ENCODE measurements around the gene NLN. TPM values are rescaled to one million over a fixed set of nuclear protein-coding genes. Genes with fewer than 3 reads are reported as not detected.

Gene NLN
- total RNA-seq, 1 experiment from 2014 or later = 34.8 TPM

DNA sequence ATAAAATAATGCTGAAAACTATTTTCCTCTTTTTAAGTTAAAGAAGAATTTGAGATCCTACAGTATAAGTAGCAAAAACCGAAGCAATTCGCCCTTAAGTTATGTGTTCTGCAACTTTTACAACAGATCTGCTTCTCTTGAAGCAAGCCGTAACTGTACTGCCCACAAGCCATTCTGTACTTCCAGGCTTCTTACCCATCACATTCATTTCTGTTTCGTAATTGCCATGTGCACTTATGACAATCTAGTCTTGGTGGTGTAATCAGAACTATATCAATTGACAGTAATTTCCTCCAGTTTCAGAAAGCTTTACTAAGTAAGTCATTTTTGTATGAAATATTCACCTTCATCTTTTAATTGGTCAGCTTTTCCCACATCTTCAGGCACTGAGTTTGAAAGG, 13.9 kb upstream of the NLN start:
- H3K4me3 Mint-ChIP-seq (ENCODE audit: unreplicated experiment) = no peak overlapping the region
- BruUV-seq (replicated peaks) = no TSS peak
- TF ChIP-seq, protein P1, sequence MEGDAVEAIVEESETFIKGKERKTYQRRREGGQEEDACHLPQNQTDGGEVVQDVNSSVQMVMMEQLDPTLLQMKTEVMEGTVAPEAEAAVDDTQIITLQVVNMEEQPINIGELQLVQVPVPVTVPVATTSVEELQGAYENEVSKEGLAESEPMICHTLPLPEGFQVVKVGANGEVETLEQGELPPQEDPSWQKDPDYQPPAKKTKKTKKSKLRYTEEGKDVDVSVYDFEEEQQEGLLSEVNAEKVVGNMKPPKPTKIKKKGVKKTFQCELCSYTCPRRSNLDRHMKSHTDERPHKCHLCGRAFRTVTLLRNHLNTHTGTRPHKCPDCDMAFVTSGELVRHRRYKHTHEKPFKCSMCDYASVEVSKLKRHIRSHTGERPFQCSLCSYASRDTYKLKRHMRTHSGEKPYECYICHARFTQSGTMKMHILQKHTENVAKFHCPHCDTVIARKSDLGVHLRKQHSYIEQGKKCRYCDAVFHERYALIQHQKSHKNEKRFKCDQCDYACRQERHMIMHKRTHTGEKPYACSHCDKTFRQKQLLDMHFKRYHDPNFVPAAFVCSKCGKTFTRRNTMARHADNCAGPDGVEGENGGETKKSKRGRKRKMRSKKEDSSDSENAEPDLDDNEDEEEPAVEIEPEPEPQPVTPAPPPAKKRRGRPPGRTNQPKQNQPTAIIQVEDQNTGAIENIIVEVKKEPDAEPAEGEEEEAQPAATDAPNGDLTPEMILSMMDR (IDR thresholded peaks at IDR 0.05; ENCODE audit: insufficient read depth in 1 of 2, low read depth in 1 of 2, low read length in 1 of 2, severe bottlenecking in 1 of 2, unreplicated experiment in 1 of 2) = no peak
- no peak overlapping the region for H3K27ac Mint-ChIP-seq (ENCODE audit: unreplicated experiment)
- Histone ChIP-seq H3K4me1 (peaks cover 5% of the 10 kb centered on the region; the same call in 1 of the 2 replicates), H3K36me3 (ENCODE audit: control insufficient read depth, insufficient read depth, low read length) (no peaks in the 10 kb centered on the region), H3K27me3 (replicated peaks; ENCODE audit: control insufficient read depth, insufficient read depth, low read length) (no peaks in the 10 kb centered on the region), H3K9me3 (no peaks in the 10 kb centered on the region), H3K4me3 (ENCODE audit: low read depth, low read length) (no peak overlapping the region)
- no peaks in the 10 kb centered on the region for H3K9me3 Mint-ChIP-seq (ENCODE audit: unreplicated experiment)
- POLR2A ChIA-PET = no interaction called here
- no peaks in the 10 kb centered on the region for H3K27me3 Mint-ChIP-seq (ENCODE audit: insufficient read depth, unreplicated experiment)
- no peaks in the 10 kb centered on the region for H3K36me3 Mint-ChIP-seq (ENCODE audit: insufficient read depth, unreplicated experiment)
- H3K4me1 Mint-ChIP-seq (ENCODE audit: low read depth, unreplicated experiment) = no peaks in the 10 kb centered on the region
- intact Hi-C loops (cut with micrococcal nuclease; ENCODE audit: unreplicated experiment) = no loop called here
- no peak for DNase-seq
- CTCF ChIA-PET = no interaction called here

DNA sequence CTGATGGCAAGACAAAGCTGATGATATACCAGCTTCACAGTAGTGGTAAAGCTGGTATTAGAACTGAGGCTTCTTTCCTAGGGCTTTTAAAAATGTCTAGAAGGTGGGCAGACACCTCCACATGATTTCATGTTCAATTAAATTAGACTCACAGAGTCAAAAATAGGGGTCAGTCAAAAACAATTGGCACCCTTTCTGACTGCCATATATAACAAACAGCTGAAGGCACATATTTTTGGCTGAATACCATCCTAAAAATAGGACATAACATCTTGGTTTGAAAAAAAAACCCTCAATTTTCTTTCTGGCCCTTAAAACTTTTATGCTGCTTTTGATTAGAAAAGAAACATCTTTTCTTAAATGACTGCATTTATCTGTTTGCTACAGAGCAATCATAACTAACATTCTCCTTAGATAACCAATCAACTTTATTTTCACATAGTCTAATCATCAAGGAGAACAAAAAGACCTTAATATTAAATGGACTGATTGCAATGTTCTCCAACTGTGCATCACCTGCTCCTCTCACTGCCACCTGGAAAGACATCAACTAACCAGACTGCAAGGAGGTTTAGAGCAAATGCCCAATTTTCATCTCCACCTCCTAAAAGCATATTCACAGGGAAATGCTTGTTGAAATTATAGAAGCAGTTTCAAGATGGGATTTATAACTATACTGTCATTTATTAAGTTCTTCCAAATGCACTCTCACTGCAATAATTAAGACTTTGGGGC, 3.3 kb upstream of the NLN start:
- intact Hi-C loops (cut with micrococcal nuclease; ENCODE audit: unreplicated experiment) = loop anchor here (5.0 kb wide), 1 partner anchor 56 kb away; no protein-coding TSS in a partner anchor
- Mint-ChIP-seq H3K36me3 (ENCODE audit: insufficient read depth, unreplicated experiment) (peaks cover 7% of the 10 kb centered on the region), H3K27ac (ENCODE audit: unreplicated experiment) (no peak overlapping the region), H3K4me1 (ENCODE audit: low read depth, unreplicated experiment) (peaks cover 6% of the 10 kb centered on the region), H3K9me3 (ENCODE audit: unreplicated experiment) (no peaks in the 10 kb centered on the region), H3K4me3 (ENCODE audit: unreplicated experiment) (no peak overlapping the region), H3K27me3 (ENCODE audit: insufficient read depth, unreplicated experiment) (no peaks in the 10 kb centered on the region)
- DNase-seq = no peak
- ChIA-PET POLR2A (no interaction called here), CTCF (no interaction called here)
- Histone ChIP-seq H3K27me3 (replicated peaks; ENCODE audit: control insufficient read depth, insufficient read depth, low read length) (no peaks in the 10 kb centered on the region), H3K4me3 (ENCODE audit: low read depth, low read length) (no peak overlapping the region), H3K4me1 (peaks cover 9% of the 10 kb centered on the region), H3K36me3 (ENCODE audit: control insufficient read depth, insufficient read depth, low read length) (no peaks in the 10 kb centered on the region), H3K9me3 (no peaks in the 10 kb centered on the region)
- BruUV-seq (replicated peaks) = no TSS peak
- TF ChIP-seq, protein P1 (IDR thresholded peaks at IDR 0.05; ENCODE audit: insufficient read depth in 1 of 2, low read depth in 1 of 2, low read length in 1 of 2, severe bottlenecking in 1 of 2, unreplicated experiment in 1 of 2) = no peak

DNA sequence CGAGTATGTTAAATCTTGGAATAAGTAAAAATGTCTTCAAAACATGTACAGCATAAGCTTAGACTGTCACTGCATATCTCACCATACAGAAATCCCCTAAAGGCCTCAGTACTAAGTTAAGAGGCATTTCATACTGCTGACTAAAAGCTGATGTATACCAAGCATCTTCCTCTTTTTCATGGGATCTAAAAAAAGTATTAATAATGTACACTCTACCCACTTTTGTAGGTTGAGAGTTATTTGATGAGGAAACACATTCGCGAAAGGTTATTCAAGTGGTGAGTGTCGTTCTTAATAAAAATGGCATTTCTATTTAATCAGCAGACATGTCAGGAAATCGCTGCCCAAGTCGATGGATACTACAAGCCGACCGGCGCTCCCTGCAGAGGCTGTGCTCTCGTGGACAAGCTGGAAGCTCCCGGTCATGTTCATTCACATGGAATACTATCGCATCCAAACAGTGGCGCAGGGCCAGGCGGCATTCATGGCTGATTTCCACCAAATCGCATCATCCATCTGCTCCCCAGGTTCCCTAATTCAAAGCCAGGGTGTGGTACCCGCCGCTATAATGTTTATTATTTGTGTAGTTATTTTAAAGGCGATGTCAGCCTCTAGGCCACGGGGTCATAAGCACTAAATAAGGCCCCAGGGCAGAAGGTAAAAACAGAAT, 820 bp upstream of the NLN start:
- Histone ChIP-seq H3K9me3 (no peaks in the 10 kb centered on the region), H3K27me3 (replicated peaks; ENCODE audit: control insufficient read depth, insufficient read depth, low read length) (no peaks in the 10 kb centered on the region), H3K36me3 (ENCODE audit: control insufficient read depth, insufficient read depth, low read length) (no peaks in the 10 kb centered on the region), H3K4me1 (peaks cover 14% of the 10 kb centered on the region), H3K4me3 (ENCODE audit: low read depth, low read length) (peak overlapping the region; percentile 98)
- peak; percentile 38 to 60 for DNase-seq
- ChIA-PET CTCF (no interaction called here), POLR2A (interaction anchor here (1.0 kb wide), 1 partner anchor 90 kb away, joined by 3 read pairs; no protein-coding TSS in a partner anchor)
- Mint-ChIP-seq H3K27ac (ENCODE audit: unreplicated experiment) (no peak overlapping the region), H3K9me3 (ENCODE audit: unreplicated experiment) (no peaks in the 10 kb centered on the region), H3K4me3 (ENCODE audit: unreplicated experiment) (peak overlapping the region; percentile 80), H3K27me3 (ENCODE audit: insufficient read depth, unreplicated experiment) (no peaks in the 10 kb centered on the region), H3K4me1 (ENCODE audit: low read depth, unreplicated experiment) (peaks cover 11% of the 10 kb centered on the region), H3K36me3 (ENCODE audit: insufficient read depth, unreplicated experiment) (peaks cover 7% of the 10 kb centered on the region)
- intact Hi-C loops (cut with micrococcal nuclease; ENCODE audit: unreplicated experiment) = loop anchor here (2.0 to 10.0 kb wide), 3 partner anchors 99 to 424 kb away; partner anchors contain the start of genes ERBIN, SREK1 and TRIM23
- TF ChIP-seq, protein P1 (IDR thresholded peaks at IDR 0.05; ENCODE audit: insufficient read depth in 1 of 2, low read depth in 1 of 2, low read length in 1 of 2, severe bottlenecking in 1 of 2, unreplicated experiment in 1 of 2) = no peak
- no TSS peak for BruUV-seq (replicated peaks)
